RCC 7860 (cell line): ENCODE measurements around the gene DCAF8.

Source experiments
- DNase-seq: peaks from one replicate; pipeline ENCODE4 v3.0.0-alpha.2; 2015; ENCODE audit warnings: low spot score
- FAIRE-seq: peaks from 2 replicates; lab custom pipeline; 2012; peaks lifted over from hg19 to GRCh38; lab: Jason Lieb, UNC

Gene DCAF8

DNA sequence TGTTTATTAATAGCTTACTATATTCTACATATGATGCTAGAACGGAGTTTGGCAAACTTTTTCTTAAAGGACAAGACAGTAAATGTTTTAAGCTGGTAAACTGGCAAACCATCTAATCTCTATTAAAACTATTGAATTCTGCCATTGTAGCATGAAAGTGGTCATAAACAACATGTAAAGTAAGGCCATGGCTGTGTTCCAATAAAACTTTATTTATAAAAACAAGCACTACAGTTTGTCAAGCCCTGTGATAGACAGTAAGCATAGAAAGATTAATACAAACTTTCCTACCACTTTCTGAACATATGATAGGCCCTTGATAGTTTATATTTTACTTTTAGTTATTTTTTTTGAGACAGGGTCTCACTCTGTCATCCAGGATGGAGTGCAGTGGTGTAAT, 34.8 kb downstream of the DCAF8 start:
- FAIRE-seq (no peak), DNase-seq (no peak)

DNA sequence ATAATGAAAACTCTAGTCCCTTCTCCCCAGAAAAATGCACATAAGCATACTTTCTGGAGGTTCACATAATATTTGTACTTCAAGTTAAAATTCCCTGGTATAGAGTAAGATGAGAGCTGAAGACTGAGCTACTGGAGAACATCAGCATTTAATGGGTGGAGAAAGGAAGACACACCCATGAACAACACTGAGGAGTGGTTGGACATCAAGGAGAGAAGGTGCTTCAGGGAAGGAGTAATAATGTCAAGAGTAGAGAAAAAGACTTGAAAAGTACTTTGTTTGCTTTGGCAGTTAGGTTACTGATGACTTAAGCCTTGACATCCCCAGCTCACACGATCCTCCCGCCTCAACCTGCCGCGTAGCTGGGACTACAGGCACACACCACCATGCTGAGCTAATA, 35.3 kb downstream of the DCAF8 start:
- FAIRE-seq (no peak), DNase-seq (no peak)

DNA sequence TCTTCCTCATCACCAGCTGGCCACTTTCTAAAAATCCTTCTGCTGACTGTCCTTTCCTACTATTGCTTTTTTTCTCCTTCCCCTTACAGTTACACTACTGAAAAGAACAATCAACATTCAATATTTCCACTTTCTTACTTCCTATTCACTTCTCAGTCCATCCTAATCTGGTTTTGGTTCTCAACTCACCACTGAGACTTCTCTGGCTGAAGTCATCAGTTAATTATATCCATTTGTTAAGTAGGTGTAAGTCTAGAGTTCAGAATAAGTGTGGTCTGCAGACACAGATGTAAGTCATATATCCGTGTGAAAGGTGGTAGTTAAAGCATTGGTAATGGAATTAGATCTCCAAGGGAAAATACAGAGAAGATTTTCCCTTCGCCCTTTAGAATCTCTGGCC, 35.7 kb downstream of the DCAF8 start:
- no peak for FAIRE-seq

DNA sequence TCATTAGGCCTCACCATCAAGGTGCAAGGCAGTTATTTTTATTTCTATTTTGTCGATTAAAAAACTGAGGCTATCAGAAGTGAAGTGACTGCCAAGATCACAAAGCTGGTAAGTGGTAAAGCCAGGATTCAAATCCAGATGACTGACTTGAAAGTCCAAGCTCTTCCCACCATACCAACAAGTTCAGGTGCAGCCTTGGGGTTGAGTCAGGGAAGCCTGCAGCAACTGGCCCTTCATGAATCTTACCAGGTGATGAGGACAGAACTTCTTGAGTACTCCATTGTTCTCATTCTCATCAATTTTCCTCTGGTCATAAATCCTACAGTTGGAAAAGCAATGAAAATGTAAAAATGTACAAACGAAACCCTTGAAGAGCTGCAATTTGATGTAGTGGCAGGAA, 37.0 kb downstream of the DCAF8 start:
- no peak for DNase-seq
- no peak for FAIRE-seq

More for the DNA sequence above, 35.7 kb downstream of the DCAF8 start:
- DNase-seq = no peak

DNA sequence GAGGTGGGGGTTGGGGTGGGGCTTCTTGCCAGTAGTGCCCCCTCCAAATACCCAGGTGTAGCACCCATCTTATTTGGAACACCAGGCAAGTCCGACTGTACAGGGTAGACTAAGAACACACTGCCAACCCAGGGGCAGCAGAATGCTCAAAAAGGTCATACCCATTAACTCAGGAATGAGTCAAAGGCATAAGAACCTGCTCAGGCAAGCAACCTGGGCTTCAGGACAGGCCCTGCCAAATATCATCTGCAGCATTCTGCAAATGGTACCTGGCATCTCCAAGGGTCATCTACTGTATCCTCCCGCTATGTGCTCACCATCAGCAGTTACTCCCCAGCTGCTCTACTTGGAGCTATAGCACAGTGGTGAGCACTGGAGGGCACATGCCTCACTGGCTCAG, 37.7 kb downstream of the DCAF8 start:
- FAIRE-seq (no peak), DNase-seq (no peak)

DNA sequence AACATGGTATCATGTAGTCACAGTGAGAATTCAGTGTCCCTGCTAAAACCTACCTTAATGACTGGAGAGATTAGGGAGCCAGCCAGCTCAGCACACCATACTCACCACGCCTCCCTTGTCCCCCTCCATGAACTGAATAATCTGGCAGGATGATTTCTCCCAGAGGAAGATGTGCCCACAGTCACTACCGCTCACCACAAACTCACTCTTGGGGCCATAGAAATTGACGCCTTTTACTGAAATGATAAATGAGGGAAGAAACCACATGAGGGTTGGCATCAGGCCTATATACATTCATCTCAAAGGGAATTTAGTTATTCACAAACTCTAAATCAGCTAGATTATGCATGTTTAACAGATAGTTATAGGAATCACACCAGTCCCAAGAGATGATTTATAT, 39.8 kb downstream of the DCAF8 start:
- FAIRE-seq = no peak
- DNase-seq = no peak

DNA sequence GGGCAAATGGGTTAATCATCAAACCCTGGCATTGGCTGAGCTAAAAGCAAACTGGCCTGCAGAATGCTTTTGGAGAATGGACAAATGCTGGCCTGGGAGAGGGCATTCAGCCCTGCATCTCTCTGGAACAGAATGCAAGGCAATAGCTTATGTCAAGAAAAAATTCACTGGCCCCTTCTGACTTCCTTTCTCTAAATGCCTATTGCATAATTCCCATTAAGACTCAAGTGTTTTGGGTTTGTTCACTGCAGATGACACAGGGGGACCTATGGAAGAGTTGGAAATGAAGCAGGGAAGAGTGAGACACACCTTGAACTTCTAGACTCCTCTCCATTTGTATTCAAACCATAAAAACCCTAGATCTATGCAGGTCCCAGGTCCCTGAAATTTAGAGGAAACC, 41.3 kb downstream of the DCAF8 start:
- DNase-seq (no peak), FAIRE-seq (no peak)

DNA sequence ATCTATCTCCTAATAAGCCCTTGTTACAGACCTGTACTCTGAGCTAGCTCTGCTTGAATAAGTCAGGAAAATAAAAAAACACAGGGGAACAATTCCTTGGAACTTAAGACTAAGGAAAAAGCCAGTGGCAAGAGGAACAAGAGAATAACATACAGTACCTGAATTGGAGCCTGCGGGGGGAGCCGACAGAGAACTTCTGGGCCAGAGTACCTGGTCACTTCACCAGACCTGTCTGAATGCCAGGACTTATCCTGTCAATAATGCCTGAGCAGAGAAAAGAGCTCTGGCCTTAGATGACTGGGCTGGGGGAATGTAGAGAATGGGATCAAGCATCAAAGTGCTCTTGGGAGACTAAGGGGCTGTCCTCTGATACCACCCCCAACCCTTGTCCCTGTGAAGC, 42.0 kb downstream of the DCAF8 start:
- DNase-seq (no peak), FAIRE-seq (no peak)

DNA sequence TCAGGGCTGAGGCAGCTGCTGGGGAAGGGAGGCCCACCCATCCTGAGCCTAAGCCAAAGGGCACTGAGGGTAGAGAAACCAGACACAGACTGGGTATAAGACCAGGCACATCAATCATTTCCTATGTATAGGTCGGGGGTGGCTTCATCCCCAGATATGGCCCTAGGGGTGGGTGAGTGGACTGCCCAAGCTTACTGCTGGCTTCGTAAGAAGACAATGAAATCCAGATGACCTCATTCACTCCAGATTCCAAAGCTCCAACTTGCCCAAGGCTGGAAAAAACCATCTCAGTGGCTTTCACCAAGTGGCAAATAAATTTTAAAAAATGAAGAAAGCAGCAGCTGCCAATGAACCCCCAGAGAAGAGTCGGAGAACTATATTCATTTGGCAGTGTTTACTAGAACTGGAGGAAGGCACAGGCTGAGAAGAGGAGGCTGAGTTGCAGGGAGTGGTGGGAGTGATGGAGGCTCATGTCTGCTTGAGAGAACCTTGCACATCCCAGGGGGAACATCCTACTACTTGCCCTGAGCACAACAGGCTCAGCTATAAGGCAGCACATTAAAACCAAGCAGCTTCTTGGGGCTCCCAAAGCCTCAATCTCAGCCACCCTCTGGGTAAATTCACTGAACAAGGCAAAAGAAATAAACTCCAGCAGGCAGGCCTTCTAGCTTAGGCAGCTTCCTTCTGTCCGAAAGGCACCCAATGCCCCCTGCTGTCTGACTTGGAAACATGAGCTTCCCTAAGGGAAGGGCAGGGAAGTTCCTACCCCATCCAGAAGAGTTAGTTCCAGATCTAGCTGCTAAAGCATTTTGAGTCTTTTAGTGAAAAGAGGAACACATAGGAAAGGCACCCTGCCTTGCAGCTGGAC, 43.1 kb downstream of the DCAF8 start:
- DNase-seq (peak; percentile 24), FAIRE-seq (no peak)

DNA sequence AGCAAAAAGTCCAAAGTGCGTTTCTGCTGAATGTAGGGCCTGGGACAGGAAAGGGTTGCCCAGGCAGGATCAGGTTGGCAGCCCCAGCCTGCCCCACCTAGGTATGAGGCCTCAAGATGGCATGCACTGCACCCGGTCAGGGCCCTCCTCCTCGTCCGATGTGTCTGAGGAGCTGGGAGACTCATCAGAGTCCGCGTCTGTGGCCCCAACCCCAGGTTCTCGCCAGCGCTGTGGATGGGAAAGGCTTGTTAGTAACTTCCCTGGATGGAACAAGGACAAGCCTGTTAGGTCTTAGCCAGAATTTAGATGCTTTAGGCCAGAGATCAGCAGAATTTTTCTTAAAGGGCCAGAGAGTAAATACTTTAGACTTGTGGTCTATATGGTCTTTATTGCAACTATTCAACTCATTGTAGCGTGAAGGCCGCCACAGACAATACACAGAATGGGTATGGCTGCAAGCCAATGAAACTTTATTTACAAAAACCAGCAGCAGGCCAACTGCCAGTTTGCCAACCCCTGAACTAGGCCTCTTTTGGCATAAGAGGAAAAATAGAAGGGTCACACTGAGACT, 44.8 kb downstream of the DCAF8 start:
- DNase-seq = no peak
- FAIRE-seq = no peak

DNA sequence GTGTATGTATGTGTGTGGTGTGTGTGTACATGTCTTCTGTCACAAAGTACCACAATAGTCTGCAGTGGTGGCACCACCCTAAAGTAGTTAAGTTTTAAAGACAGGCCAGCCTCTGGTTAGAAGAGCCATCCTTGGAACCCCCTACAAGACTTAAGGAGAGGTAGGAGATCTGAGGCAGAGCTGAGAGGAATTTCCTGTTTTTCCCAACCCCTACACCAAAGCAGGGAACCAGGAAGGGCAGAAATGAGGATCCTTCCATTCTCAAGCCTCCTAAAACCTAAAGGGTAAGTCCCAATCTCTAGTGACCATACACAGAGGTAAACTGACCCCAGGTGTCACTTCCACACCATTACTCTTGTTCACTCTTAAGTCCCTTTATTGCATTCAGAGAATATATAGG, 46.0 kb downstream of the DCAF8 start:
- DNase-seq (no peak), FAIRE-seq (no peak)

DNA sequence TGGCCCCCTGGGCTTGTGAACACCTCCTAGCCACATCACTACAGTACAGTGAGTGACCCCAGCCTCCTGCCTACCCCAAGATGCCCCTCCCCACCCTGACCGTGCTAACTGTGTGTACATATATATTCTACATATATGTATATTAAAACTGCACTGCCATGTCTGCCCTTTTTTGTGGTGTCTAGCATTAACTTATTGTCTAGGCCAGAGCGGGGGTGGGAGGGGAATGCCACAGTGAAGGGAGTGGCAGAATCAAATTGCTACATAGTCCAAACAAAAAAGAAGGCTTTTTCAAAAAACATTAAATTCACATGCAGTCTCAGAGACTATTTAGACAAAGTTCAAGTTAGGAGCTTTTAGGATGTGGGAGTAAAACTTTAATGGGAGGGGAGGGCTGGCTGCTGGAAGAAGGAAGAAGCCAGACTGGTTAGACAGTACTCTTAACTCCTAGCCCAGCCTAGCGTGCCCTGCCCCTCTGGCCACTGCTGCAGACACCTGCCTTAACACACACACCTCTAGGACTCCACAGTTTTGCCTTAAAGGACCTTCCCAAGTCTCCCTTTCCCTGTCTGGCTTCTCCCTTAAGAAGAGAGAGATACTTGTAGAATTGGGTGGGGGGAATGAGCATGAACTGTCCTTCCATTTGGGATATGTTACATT, 47.7 kb downstream of the DCAF8 start:
- DNase-seq (no peak), FAIRE-seq (no peak)

DNA sequence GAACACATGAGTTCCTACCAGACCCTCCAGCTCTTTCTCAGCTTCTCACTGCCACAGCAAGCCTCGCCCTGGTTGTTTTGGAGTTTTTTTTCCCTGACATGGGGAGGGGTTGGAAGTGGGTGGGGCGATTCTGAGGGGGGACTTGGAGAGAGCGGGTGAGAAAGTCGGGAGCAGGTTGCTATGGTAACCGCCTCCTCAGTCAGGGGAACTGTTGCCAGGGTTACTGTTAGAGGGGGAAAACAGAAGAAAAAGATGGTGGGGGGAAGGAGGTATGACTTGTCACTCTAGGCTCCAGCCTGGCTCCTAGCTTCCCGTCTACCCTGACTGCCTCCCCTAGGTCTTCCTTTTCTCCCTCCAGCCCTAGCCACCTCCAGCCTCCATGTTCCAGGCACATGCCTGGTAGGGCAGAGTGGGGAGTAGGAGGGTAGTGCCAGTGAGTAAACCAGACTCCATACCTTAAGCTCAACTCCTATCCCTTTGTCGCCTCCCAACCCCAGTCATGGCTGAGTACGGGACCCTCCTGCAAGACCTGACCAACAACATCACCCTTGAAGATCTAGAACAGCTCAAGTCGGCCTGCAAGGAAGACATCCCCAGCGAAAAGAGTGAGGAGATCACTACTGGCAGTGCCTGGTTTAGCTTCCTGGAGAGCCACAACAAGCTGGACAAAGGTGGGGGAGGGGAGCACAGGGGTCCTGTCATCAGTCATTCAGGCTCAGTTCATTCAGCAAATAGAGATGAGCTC, 51.1 kb downstream of the DCAF8 start:
- DNase-seq = no peak
- no peak for FAIRE-seq

DNA sequence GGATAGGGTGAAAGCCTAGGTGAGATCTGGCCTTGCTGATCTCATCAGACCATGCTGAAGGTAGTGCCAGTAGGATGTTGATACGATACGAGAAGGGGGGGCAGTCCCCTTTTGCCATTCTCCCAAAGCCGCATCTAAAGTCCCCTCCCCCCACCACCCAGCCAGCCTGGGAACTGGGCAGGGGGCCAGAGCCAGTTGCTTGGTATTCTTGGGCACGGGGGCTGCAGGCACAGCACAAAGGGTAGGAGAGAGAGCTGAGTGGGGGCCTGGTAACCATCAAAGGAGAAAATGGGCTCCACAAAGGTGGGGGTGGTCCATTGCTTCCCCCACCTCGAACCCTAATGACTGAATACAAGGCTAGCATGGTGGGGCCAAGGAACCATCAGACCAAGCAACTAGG, 51.8 kb downstream of the DCAF8 start:
- no peak for FAIRE-seq

DNA sequence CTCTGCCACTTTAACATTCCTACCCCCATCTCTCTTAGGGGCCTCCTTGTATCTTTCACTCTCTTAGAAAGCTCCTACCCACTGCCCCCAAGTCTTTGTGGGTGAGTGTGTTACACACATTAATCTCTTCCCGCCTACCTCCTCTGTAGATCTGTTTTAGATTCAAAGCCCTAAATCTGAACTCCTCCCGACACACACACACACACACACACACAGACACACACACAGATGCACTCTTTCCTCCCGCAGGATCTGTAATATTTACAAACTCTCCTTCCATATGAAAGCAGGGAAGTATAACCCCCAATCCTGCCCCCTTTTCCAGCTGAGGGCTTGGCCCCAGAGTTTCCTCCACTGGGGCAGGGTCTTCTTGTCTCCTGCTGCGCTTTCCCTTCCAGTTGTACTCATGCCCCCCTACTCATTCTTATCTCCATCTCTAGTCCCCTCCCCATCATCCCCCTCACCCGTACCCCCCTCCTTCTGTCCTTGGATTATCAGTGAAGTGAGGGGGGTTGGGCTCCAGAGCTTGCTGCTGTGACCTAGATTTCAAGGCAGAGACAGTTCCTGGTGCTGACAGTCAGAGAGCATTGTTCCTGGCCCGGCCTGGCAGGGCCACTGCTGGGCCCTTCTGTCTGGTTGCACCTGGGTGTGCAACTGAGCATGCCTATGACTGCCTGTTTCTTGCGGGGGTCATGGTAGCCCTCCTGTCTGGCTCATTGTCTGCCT, 52.9 kb downstream of the DCAF8 start:
- FAIRE-seq = no peak
- DNase-seq = no peak

More for the DNA sequence above, 51.8 kb downstream of the DCAF8 start:
- no peak for DNase-seq

DNA sequence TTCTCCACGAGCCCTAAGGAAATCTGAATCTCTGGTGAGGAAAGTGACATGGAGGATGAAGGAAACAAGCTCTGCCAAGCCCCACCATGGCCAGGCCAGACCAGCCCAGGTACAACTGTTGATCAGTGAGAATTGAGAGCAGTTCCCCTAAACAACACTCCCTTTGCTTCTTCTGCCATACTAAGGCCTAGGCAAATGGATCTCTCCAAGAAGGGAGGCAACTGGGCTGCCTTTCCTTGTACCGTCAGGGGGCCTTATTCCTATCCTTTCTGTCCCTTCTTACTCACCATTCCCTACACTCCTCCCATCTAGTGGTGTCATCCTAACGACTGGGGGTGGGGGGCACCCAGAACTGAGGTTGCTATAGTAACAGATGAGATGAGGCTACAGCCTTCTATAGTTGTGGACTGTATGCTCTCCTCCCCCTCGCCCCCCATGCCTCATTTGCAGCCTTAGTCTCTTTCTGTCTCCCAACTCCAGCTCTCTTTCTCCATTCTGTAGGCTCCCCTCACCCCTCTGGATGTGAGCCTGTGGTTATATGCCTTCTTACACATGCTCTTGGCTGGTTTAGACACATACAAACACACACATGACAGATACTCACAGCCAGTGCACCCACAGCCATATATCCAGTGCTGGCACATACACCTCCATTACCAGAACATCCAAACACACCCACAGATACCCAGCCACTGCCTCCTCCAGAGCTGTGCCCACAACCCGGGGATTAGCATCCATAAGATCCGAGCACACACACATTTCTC, 53.6 kb downstream of the DCAF8 start:
- no peak for FAIRE-seq
- no peak for DNase-seq

DNA sequence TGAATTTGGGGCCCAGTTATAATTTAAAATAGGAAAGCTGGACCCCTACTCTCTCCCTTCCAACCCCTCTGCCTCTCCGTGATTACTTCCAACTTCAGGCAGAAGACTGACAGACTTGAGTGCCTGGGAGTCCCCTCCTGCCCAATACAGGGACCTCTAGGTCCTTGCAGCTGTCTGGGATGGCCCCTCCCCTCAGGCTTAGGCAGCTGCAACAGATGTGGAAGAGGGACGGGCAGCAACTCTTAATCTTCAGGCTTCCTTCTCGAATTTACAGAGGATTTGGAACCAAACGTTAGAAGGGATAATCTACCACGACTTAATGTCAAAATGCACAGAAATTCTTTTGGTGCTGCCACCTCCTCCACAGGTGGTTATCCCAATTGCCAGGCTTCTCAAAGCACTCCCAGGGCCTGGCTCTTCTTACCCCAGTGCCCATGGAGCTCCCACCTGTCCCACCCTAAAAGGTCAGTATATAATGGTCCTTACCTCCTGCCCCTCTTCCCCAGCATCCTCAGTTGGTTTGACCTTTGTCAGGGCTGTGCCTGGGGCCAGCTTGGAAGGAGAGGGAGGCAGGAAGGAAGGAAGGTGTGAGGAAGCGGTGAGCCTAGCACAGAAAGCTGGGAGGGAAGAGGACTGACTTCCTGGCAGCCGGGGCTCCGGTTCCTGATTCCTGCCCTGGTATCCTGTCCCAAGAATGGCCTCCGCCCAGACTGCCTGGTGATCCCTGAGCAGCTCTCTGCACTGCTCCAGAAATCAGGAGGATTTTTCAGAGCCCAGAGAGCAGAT, 54.4 kb downstream of the DCAF8 start:
- no peak for DNase-seq

DNA sequence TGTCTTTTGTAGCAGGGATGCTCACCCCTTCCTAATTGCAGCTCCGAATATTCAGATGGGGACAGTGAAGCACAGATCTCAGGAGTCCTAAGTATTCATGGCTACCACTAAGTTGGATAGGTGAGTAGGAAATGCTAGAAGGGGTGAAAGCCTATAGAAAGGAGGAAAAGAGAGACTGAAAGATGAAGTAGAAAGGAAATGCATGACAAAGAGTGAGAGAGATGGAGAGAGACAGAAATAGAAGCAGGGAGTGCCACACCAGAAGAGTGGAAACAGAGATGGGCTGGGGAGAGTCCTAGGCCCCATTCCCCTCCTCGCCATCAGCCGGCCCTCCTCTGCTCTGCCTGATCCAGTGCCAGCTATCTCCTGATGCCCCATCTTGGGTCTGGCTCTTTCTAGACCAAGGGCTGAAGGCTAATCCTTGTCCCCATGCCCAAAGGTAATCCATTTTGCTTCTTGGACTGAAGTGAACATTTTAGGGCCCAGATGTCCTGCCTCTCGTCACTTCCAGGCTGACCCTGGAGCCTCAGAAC, 55.2 kb downstream of the DCAF8 start:
- DNase-seq (no peak), FAIRE-seq (no peak)

More for the DNA sequence above, 54.4 kb downstream of the DCAF8 start:
- no peak for FAIRE-seq
